ENCODE results near the gene PSMA7.

DNA sequence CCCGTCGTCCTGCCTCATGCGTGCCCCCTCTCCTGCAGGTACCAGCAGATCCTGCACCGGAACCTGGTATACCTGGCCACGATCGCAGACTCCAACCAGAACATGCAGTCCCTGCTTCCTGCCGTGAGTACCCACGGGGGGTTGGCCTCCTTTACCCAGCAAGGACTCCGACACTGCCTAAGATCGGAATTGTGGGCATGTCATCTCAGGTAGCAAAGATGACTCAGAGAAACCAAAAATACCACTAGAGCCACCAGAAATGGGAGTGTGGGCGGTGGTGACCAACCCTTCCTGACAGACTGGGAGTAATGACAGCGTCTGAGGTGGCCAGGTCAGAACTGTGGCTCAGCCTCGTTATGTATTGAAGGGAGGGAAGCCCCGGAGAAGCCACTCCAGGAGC lies 16.6 kb upstream of the PSMA7 start:
- TF ChIP-seq POLR2AphosphoS5 (IDR thresholded peaks at IDR 0.05; ENCODE audit: low read depth, low read length): no peak
- TF ChIP-seq, protein P1, sequence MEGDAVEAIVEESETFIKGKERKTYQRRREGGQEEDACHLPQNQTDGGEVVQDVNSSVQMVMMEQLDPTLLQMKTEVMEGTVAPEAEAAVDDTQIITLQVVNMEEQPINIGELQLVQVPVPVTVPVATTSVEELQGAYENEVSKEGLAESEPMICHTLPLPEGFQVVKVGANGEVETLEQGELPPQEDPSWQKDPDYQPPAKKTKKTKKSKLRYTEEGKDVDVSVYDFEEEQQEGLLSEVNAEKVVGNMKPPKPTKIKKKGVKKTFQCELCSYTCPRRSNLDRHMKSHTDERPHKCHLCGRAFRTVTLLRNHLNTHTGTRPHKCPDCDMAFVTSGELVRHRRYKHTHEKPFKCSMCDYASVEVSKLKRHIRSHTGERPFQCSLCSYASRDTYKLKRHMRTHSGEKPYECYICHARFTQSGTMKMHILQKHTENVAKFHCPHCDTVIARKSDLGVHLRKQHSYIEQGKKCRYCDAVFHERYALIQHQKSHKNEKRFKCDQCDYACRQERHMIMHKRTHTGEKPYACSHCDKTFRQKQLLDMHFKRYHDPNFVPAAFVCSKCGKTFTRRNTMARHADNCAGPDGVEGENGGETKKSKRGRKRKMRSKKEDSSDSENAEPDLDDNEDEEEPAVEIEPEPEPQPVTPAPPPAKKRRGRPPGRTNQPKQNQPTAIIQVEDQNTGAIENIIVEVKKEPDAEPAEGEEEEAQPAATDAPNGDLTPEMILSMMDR (IDR thresholded peaks at IDR 0.05; ENCODE audit: control extremely low read depth in 1 of 3, insufficient read depth in 1 of 3, low read depth in 1 of 3, low read length in 3 of 3): no peak
- TF ChIP-seq RXRA (IDR thresholded peaks at IDR 0.05; ENCODE audit: insufficient read depth, low read depth, low read length): no peak
